ENCODE measurements around the gene SHISA9.

DNA sequence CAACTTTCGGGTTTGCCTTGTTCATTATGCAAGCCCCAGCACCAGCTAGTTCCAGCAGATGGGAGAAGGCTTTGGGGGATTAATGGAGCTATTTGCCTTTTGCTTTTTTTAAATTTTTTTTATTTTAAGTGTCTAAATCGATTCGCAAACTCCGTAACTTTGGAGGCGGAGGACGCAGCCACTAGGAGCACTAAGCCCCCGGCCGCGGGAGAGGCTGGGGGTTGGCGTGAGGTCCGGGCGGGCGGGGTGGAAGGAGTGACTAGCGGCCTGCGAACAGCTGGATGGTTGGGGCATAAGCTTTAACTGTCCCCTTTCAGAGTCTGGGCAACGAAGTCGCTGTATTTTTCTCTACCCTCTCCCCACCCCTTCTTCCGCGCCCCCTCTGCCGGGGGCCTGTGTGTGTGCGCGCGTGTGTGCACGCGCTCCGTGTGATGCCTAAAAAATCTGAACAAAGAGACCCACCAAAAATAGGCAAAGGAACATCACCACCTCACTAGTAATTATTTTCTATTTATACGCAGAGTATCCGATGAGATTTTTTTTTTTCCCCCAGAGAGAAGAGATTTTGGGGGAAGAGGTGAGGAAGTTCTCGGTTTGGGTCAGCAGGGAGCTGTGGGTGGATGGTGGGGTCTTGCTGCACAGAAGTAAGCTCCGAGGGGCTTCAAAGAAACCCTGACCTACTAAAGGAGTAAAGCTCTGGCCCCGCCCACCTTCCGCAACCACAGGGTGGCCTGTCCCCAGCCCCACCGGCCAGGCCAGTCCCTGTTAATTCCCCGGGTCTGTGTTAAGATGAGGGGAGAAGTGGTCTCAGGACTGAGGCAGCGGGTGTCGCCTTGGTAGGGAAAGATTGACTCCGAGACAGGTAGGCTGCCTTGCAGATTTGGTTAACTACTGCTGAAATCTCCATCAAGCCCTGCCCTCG lies 2.3 kb downstream of the SHISA9 start:
- no peak for TF ChIP-seq CTCF (IDR thresholded peaks at IDR 0.05)
- TF ChIP-seq ZFX (IDR thresholded peaks at IDR 0.05; ENCODE audit: borderline replicate concordance): no peak

All from 22Rv1 (cell line).